Activated CD8-positive, alpha-beta memory T cell treated with anti-CD3 and anti-CD28 coated beads, Interleukin-2, amount 50 U/mL, for 4 hours (primary cell): Measurements from ENCODE around the gene ERCC3.
"Not testable (repeated sequence)": the region's sequence is repeated elsewhere in the genome, so short reads cannot be mapped to it uniquely, and the experiment has no call there.

ENCODE experiments used
- DNase-seq: peaks from one replicate; pipeline ENCODE4 v3.0.0-alpha.2; 2020

ERCC3 gene

GRCh38 chr2:127225186-127225960, 68.6 kb downstream of the ERCC3 start:
- DNase-seq: no peak

GRCh38 chr2:127224135-127224534, 69.8 kb downstream of the ERCC3 start:
- DNase-seq: not testable (repeated sequence)

- no peak for DNase-seq
Observed at GRCh38 chr2:127220768-127221527, 73.0 kb downstream of the ERCC3 start.

GRCh38 chr2:127220102-127220767, 73.7 kb downstream of the ERCC3 start, which contains the start of gene CYP27C1:
Gene CYP27C1 (minus strand): TSS chr2:127220299. CDS start chr2:127220270, 29 bp downstream.
- no peak for DNase-seq

- DNase-seq: no peak
Observed at GRCh38 chr2:127219171-127220070, 74.5 kb downstream of the ERCC3 start.

- no peak for DNase-seq
Observed at GRCh38 chr2:127218812-127219170, 75.2 kb downstream of the ERCC3 start.

- DNase-seq: no peak
Observed at GRCh38 chr2:127217470-127218325, 76.2 kb downstream of the ERCC3 start.

GRCh38 chr2:127216593-127216992, 77.4 kb downstream of the ERCC3 start:
- DNase-seq: no peak

GRCh38 chr2:127216095-127216494, 77.8 kb downstream of the ERCC3 start:
- DNase-seq: no peak

- not testable (repeated sequence) for DNase-seq
Observed at GRCh38 chr2:127214201-127214600, 79.7 kb downstream of the ERCC3 start.

GRCh38 chr2:127208313-127208712, 85.6 kb downstream of the ERCC3 start:
- no peak for DNase-seq
